Measurements from ENCODE around the gene FBXW11. TPM values are rescaled to one million over a fixed set of nuclear protein-coding genes. Genes with fewer than 3 reads are reported as not detected.

FBXW11 gene
- total RNA-seq, 1 donor from 2014 or later = 52.5 TPM

DNA sequence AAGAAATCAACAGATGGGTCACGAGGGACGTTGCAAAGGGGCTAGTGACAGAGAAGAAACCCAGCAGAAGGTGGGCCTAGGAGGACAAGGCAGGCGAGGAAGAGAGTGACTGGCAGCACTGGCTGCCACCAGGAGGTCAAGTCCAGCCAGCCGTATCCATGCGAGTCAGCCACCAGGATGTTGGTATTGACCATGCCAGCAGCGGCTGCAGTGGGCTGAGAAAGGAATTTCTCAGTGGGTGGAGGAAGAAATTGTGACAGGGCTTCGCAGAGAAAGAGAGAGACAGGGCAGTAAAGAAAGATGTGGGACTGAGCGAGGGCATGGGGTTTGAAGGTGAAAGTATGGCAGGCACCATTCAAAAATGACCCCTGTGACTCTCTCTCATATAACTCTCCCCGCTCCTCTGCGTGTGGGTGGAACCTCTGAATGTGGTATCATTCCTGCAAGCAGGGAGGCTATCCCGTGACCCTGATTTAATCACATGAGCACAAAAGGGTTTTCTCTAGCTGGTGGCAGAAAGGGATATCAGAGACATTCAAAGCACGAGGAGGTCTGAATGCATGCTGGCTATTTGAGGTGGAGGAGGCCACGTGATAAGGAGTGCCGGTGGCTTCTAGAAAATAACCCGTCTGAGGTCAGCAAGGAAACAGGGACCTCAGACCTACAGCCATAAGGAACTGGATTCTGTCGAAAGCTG lies 45.4 kb upstream of the FBXW11 start:
- no peak overlapping the region for H3K4me3 Mint-ChIP-seq
- H3K36me3 Mint-ChIP-seq = peaks cover 8% of the 10 kb centered on the region
- no peak for DNase-seq (ENCODE audit: extremely low spot score, unreplicated experiment)
- H3K27ac Mint-ChIP-seq = peak overlapping the region; percentile 36
- H3K4me1 Mint-ChIP-seq (ENCODE audit: unreplicated experiment) = peaks cover 7% of the 10 kb centered on the region
- H3K9me3 Mint-ChIP-seq = no peaks in the 10 kb centered on the region
- no peaks in the 10 kb centered on the region for H3K27me3 Mint-ChIP-seq
- TF ChIP-seq, protein P1, sequence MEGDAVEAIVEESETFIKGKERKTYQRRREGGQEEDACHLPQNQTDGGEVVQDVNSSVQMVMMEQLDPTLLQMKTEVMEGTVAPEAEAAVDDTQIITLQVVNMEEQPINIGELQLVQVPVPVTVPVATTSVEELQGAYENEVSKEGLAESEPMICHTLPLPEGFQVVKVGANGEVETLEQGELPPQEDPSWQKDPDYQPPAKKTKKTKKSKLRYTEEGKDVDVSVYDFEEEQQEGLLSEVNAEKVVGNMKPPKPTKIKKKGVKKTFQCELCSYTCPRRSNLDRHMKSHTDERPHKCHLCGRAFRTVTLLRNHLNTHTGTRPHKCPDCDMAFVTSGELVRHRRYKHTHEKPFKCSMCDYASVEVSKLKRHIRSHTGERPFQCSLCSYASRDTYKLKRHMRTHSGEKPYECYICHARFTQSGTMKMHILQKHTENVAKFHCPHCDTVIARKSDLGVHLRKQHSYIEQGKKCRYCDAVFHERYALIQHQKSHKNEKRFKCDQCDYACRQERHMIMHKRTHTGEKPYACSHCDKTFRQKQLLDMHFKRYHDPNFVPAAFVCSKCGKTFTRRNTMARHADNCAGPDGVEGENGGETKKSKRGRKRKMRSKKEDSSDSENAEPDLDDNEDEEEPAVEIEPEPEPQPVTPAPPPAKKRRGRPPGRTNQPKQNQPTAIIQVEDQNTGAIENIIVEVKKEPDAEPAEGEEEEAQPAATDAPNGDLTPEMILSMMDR (conservative IDR thresholded peaks at IDR 0.05) = no peak

DNA sequence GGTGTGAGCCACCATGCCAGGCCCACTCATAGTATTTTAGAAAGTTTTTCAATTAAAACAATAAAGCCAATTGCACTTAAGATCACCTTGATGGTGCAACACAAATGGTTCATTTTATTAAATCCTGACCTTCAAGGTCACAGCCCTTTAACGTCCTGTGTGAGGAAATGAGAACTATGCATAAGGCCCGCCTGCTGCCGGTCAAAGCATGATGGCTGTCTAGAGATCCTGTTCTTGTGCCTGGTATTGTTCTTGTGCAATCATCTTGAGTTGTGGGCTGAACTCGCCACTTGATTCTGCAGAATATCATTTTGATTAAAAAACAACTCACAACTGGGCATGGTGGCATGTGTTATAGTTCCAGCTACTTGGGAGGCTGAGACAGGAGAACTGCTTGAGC lies 43.6 kb upstream of the FBXW11 start:
- H3K27ac Mint-ChIP-seq = no peak overlapping the region
- no peaks in the 10 kb centered on the region for H3K27me3 Mint-ChIP-seq

DNA sequence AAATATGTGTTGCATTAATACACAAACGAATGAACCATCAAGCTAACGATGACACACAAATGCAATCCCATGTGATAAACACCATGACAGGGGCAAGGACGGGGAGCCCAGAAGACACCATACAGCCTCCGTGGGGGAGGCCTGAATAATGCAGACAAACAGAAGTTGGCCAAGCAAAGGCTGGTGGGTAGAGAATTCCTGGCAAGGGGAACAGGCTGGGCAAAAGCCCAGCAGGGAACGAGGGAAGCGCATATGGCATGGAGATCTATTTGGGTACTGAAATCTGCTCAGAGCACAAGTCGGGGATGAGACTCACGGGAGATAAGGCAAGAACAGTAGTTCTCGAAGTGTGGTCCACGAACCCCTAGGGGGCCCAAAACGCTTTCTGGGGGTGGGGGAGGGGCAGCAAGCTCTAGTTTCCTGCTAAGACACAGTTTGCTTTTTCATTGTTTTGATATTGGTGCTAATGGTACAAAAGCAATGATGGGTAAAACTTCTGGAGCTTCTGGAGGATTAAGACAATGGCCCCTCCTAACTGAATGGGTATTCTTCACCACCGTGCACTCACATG lies 42.9 kb upstream of the FBXW11 start:
- TF ChIP-seq, protein P1 (conservative IDR thresholded peaks at IDR 0.05) = no peak
- Mint-ChIP-seq H3K27me3 (no peaks in the 10 kb centered on the region), H3K4me1 (ENCODE audit: unreplicated experiment) (peaks cover 7% of the 10 kb centered on the region), H3K36me3 (peaks cover 8% of the 10 kb centered on the region), H3K9me3 (no peaks in the 10 kb centered on the region), H3K4me3 (no peak overlapping the region), H3K27ac (no peak overlapping the region)
- DNase-seq (ENCODE audit: extremely low spot score, unreplicated experiment) = no peak

More for the DNA sequence above, 43.6 kb upstream of the FBXW11 start:
- TF ChIP-seq, protein P1 (conservative IDR thresholded peaks at IDR 0.05) = no peak
- no peaks in the 10 kb centered on the region for H3K9me3 Mint-ChIP-seq
- no peak for DNase-seq (ENCODE audit: extremely low spot score, unreplicated experiment)
- H3K4me1 Mint-ChIP-seq (ENCODE audit: unreplicated experiment) = peaks cover 7% of the 10 kb centered on the region
- H3K36me3 Mint-ChIP-seq = peaks cover 8% of the 10 kb centered on the region
- H3K4me3 Mint-ChIP-seq = no peak overlapping the region

DNA sequence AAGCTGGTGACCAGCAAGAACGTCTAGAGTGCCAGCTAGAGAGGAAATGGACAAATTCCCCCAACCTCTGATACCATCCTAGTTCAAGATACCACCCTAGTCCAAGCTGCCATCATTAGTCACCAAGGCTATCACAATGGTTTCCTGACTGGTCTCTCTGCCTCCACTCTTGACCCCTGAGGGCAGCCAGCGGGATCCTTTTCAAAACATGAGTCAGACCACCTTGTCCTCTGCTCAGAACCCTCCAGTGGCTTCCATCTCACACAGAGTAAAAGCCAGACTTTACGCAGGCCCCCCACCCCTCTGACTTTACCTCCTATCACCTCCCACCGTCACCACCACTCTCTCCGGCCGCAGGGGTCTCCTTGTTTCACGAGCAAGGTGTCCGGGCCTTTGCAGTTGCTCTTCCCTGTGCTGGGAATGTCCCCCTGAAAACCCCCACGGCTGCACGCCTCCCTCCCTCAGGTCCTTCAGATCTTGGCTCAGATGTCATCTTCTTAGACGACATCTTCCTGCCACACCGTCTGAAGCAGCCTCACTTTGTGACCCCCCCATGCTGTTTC lies 42.2 kb upstream of the FBXW11 start:
- H3K27ac Mint-ChIP-seq = no peak overlapping the region
- no peak for DNase-seq (ENCODE audit: extremely low spot score, unreplicated experiment)

DNA sequence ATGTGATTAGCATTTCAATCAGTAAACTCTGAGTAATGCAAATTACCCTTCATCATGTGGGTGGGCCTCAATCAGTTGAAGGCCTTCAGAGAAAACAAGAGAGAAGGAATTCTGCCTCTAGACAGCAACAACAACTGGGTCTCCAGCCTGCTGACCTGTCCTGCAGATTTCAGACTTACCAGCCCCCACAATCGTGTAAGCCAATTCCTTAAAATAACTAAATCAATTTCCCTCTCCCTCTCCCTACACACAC lies 41.7 kb upstream of the FBXW11 start:
- H3K4me3 Mint-ChIP-seq = no peak overlapping the region
- TF ChIP-seq, protein P1 (conservative IDR thresholded peaks at IDR 0.05) = no peak
- H3K27me3 Mint-ChIP-seq = no peaks in the 10 kb centered on the region
- no peak for DNase-seq (ENCODE audit: extremely low spot score, unreplicated experiment)
- no peak overlapping the region for H3K27ac Mint-ChIP-seq
- peaks cover 8% of the 10 kb centered on the region for H3K36me3 Mint-ChIP-seq
- no peaks in the 10 kb centered on the region for H3K9me3 Mint-ChIP-seq
- H3K4me1 Mint-ChIP-seq (ENCODE audit: unreplicated experiment) = peaks cover 7% of the 10 kb centered on the region

More for the DNA sequence above, 42.2 kb upstream of the FBXW11 start:
- peaks cover 8% of the 10 kb centered on the region for H3K36me3 Mint-ChIP-seq
- H3K9me3 Mint-ChIP-seq = no peaks in the 10 kb centered on the region
- H3K27me3 Mint-ChIP-seq = no peaks in the 10 kb centered on the region
- TF ChIP-seq, protein P1 (conservative IDR thresholded peaks at IDR 0.05) = no peak
- peaks cover 7% of the 10 kb centered on the region for H3K4me1 Mint-ChIP-seq (ENCODE audit: unreplicated experiment)
- no peak overlapping the region for H3K4me3 Mint-ChIP-seq
